GM12892 (cell line): ENCODE results near the gene TTC9C.
"Not testable (repeated sequence)": the region's sequence is repeated elsewhere in the genome, so short reads cannot be mapped to it uniquely, and the experiment has no call there.

Experiments
- POLR2A ChIP-seq: IDR thresholded peaks from 2 replicates; pipeline ENCODE4 v1.6.1; 2011; ENCODE audit warnings: low read depth, low read length, control low read depth
- POLR2AphosphoS5 ChIP-seq: IDR thresholded peaks from 2 replicates; pipeline ENCODE4 v1.6.1; 2011; ENCODE audit warnings: low read depth, low read length, control low read depth
- TAF1 ChIP-seq: IDR thresholded peaks from 2 replicates; pipeline ENCODE4 v1.6.1; 2011; ENCODE audit warnings: low read depth, mild to moderate bottlenecking, control low read depth, low read length, borderline replicate concordance

DNA sequence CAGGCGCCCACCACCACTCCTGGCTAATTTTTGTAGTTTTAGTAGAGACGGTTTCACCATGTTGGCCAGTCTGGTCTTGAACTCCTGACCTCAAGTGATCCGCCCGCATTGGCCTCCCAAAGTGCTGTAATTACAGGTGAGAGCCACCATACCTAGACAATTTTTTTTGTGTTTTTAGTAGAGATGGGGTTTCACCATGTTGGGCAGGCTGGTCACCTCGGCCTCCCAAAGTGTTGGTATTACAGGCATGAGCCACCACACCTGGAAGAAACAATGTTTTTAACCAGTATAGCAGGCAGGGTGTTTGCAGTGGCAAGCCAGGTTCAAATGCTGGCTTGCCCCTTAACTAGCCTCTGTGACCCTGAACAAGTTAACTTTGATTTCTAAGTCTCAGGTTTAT, 21.6 kb downstream of the TTC9C start:
- TF ChIP-seq POLR2A, POLR2AphosphoS5, TAF1: not testable (repeated sequence)
